GM21825 (cell line): Measurements from ENCODE around the gene ABR.
"Not testable (repeated sequence)": the region's sequence is repeated elsewhere in the genome, so short reads cannot be mapped to it uniquely, and the experiment has no call there.

Experiments
- ATAC-seq: cut with Tn5 transposase; IDR thresholded peaks from one replicate; pipeline ENCODE4 v1.9.1; 2021; ENCODE audit warnings: mild to moderate bottlenecking, moderate library complexity; ENCODE audit not compliant: unreplicated experiment

Gene ABR

DNA sequence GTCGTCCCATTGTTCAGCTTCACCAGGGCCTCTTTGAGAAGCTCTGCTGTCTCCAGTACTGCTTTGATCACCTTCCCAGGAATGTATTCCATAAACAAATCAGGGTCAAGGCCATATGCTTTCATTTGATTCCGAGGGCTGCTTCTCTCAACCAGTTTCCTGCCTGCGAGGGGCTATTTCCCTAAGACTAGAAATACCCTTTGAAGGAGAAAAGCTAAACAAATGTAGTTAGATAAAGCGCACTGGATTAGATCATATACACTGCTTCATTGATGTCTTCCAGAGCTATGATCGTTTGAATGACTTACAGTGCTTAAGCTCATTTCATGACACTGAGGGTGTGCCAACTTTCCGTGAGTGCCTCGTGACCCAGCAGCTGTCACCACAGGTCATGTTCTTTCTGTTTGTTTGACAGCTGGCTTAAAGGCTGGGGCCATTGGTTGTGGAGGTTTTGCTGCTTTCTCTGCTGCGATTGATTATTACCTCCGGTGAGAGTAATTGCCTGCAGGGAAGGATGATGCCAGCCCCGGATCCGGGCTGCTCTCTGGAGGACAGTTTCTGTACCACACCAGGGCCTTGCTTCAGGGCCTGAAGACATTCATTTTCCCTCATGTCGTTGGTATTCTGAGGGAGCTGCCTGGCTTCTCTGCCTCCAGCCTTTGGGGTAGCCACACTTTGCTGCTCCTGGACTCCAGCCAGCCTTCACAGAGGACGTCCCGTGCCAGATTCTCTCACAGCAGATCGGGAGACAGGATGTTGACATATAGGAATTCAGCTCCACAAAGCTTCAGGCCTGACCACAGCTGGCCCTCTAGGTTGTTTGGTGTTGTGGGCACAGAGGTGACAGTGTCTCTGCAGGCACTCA, 179.0 kb downstream of the ABR start:
- no peak for ATAC-seq

DNA sequence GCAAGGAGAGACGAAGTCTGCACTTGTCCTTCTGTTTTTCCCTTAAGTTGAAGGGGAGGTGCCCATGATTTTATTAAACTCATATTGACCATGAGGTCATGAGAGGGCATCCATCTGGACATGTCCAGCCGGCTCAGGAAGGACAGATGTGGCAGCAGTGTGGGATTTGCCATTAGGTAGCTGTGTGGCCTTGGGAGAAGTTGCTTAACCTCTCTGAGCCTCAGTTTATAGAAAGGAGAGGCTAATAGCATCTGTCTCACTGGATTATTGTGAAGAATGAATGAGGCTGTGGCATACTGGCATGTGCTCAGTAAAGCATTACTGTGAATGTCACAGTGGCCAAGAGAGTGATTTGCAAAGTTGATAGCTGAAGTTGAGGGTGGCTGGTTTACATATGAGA, 181.7 kb downstream of the ABR start:
- ATAC-seq: no peak

DNA sequence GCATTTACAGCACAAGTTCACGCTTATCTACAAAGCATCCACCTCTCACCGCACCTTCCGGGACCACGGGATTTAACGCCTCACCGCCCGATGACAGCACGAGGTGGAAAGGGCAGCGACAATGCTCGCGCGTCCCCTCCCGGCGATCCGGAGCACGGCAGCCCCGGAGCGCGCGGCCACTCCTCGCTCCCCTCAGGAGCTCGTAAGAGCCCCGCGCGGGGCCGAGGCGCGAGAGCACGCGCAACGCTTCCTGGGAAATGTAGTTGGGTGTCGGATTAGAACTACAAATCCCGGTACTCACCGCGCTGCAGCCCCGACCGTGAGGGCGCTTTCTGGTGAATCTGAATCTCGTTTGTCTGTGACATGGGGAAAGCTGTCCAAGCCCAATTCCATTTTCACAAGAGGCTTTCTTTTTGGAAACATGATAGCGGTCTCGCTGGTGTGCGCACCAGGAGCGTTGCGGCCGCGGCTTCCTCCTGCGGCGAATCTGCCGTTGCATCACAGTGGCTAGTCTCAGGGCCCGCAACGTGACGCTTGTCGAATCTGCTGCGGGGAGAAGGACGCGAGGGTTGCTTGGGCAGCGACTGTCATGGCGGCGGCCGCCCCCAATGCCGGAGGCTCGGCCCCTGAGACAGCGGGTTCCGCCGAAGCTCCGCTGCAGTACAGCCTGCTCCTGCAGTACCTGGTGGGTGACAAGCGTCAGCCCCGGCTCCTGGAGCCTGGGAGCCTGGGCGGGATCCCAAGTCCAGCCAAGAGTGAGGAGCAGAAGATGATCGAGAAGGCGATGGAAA, 183.0 kb downstream of the ABR start, which contains the start of gene TIMM22:
TIMM22 (plus strand) TSS at position 576 of the 791 bp plus-strand sequence; CDS start at position 590, 14 bp downstream.
- peak; percentile 75 for ATAC-seq

DNA sequence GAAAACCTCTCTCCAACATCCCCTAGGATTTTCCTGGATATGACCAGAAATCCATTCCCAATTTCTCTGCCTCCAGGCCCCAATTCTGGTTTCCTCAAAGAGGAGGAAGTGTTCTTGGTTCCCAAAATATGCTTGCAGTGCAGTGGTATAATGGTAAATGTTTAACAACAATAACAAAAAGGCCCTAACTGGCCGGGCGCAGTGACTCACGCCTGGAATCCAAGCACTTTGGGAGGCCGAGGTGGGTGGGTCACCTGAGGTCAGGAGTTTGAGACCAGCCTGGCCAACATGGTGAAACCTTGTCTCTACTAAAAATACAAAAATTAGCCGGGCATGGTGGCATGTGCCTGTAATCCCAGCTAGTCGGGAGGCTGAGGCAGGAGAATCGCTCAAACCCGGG, 184.5 kb downstream of the ABR start:
- ATAC-seq: not testable (repeated sequence)

GRCh38 chr17:992933-993332, 186.8 kb downstream of the ABR start:
- ATAC-seq: no peak

DNA sequence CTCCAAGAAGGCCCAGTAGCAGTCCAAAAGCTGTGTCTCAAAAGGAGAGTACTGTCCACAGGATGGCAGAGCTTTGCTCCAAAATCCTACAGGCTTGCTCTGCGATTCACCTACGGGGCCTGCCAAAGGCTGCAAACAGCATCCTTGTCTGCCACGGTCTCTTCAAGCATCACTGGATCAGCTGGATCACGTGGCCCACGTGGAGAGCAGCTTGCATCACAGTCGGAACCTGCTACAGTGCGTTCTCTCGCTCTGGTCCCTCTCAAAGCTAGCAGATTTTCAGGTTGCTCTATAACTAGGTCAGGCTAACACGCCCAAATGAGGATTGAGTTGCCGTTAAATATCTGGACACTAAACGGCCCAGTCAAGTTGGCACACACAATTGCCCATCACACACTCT, 191.2 kb downstream of the ABR start:
- no peak for ATAC-seq

DNA sequence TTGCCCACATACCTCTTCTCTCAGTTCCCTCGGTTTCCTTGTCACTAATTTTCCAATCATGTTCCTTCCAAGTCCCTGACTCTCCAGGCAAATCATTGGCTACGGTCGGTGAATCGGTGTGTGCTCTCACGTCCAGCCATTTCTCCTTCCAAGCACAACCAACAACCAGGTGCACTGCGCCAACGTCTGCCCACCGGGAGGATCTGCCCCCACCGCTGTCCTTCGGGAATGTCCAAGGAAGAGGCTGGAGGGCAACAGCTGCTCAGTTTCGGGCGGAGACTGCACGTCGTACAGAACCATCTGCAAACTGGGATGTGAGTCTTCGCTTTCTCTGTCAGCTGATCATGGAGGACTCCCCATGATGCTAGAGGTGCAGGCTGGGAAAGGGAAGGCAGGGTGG, 191.8 kb downstream of the ABR start:
- no peak for ATAC-seq

GRCh38 chr17:986322-986929, 193.4 kb downstream of the ABR start:
- ATAC-seq: no peak

DNA sequence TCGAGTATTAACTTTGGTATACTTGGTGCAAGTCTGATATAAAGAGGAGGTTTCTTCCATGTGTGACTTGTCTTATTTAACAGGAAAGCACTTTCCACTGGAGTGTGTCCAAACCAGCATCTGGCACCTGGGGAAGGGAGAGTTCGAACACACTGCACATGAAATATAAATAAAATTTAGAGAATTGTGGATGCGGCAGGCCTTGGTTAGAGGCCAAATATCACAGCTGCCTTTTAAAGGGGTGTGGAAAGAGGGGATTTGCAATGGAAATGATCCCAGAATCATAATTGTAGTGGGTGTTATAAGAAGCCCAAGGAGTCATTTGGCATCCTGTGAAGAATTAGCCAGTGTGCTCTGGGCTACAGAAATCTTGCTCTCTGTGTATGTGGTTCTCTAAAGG, 195.9 kb downstream of the ABR start:
- no peak for ATAC-seq

GRCh38 chr17:981292-981658, 198.5 kb downstream of the ABR start:
- ATAC-seq: no peak

- ATAC-seq: peak; percentile 52
Observed at GRCh38 chr17:980406-981291, 199.1 kb downstream of the ABR start.

GRCh38 chr17:979539-980405, 200.0 kb downstream of the ABR start, which contains the start of gene NXN:
TSS of gene NXN (minus strand) at chr17:979776.
- ATAC-seq: peak; percentile 58

GRCh38 chr17:979212-979538, 200.6 kb downstream of the ABR start:
- no peak for ATAC-seq

DNA sequence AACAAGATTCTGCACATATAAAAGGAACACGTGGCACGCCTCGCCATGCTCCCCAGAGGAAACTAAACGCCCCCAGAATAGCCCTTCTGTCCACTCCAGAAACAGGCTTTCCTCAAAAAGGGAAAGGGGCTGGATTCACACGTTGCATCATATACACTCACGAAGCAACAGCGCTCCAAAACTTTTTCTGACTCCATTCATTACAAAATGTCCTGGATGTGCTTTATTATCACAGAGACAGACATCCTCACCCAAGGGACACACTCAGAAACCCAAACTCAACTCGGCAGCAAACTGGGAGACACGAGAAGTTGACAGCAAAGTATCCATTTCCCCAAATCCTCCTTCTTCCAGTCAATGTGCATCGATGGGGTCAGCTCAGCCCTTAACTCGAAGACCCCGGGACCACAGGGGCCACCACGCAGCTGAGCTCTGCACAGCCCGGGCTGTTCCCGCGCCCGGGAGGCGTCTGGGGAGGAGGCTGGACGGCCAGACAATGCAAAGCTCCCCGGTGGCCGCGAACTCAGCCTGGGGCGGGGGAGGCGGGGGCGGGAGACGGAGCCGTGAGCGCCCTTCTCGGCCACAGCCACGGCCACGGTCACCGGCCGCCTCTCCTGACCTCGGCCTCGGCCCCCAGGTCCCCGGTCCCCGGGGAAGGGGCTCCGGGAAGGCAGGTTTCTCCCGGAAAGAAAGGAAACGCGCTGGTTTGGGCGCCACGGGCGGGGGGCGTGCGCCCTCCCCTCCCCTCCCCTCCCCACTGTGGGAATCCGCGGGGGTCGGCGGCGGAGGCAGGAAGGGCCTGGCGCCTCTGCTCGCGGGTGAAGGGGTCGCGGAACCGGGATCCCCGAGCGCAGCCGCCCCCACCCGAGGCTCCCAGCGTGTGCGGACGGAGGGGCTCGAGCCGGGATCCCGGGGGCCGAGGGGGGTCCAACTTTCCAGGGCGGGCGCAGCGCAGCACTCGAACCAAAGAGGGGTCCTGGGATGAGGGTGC, 201.4 kb downstream of the ABR start:
- no peak for ATAC-seq

- ATAC-seq: no peak
Observed at GRCh38 chr17:977166-977565, 202.6 kb downstream of the ABR start.

- no peak for ATAC-seq
Observed at GRCh38 chr17:976312-976711, 203.5 kb downstream of the ABR start.

- ATAC-seq: no peak
Observed at GRCh38 chr17:975371-975915, 204.3 kb downstream of the ABR start.

DNA sequence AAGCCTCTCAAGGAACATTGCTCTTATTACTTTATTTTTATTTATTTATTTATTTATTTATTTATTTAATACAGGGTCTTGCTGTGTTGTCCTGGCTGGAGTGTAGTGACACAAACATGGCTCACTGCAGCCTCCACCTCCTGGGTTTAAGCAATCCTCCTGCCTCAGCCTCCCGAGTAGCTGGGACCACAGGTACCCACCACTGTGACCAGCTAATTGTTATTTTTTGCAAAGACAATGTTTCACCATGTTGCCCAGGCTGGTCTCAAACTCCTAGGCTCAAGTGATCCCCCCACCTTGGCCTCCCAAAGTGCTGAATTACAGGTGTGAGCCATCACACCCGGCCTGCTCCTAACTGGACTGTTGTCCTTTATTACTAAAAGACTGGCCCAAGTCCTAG, 205.0 kb downstream of the ABR start:
- ATAC-seq: not testable (repeated sequence)
